DOHH2 (cell line): Measurements from ENCODE around the gene ASPDH.

Experiments
- H3F3A ChIP-seq: fragments of 200-600 bp; sonication (generic), shearing (Covaris generic); 2 replicates; pipeline ENCODE4 v1.6.0; 2016; ENCODE audit warnings: antibody characterized with exemption, mild to moderate bottlenecking; ENCODE audit not compliant: control insufficient read depth, insufficient read depth
- H3K27ac ChIP-seq: fragments of 200-600 bp; sonication (generic); 2 replicates; pipeline ENCODE4 v1.5.1; 2014; ENCODE audit warnings: low read depth, mild to moderate bottlenecking, low read length, moderate library complexity
- H3K27me3 ChIP-seq: fragments of 200-600 bp; sonication (generic); 2 replicates; pipeline ENCODE4 v1.6.1; 2014; ENCODE audit warnings: mild to moderate bottlenecking, low read length, mixed read lengths; ENCODE audit not compliant: control insufficient read depth
- H3K36me3 ChIP-seq: fragments of 200-600 bp; sonication (generic); 2 replicates; pipeline ENCODE4 v1.6.1; 2014; ENCODE audit warnings: mild to moderate bottlenecking, low read length, moderate library complexity, mixed read lengths; ENCODE audit not compliant: control insufficient read depth
- H3K4me1 ChIP-seq: fragments of 200-600 bp; sonication (generic); 2 replicates; pipeline ENCODE4 v1.6.1; 2014; ENCODE audit warnings: mild to moderate bottlenecking, low read length, mixed read lengths; ENCODE audit not compliant: control insufficient read depth
- H3K4me2 ChIP-seq: fragments of 200-600 bp; sonication (generic); 2 replicates; pipeline ENCODE4 v1.6.0; 2014; ENCODE audit warnings: mild to moderate bottlenecking, low read length, moderate library complexity
- H3K4me3 ChIP-seq: fragments of 200-600 bp; sonication (generic); 2 replicates; pipeline ENCODE4 v1.5.1; 2014; ENCODE audit warnings: mild to moderate bottlenecking, low read length, mixed read lengths
- H3K79me2 ChIP-seq: fragments of 200-600 bp; sonication (generic); 2 replicates; pipeline ENCODE4 v1.6.1; 2014; ENCODE audit warnings: mild to moderate bottlenecking, low read length, mixed read lengths; ENCODE audit not compliant: control insufficient read depth
- H3K9me2 ChIP-seq: fragments of 200-600 bp; sonication (generic); replicated peaks from 2 replicates; pipeline ENCODE4 v1.6.1; 2014; ENCODE audit warnings: mild to moderate bottlenecking, low read length, mixed read lengths; ENCODE audit not compliant: control insufficient read depth
- H3K9me3 ChIP-seq: fragments of 200-600 bp; sonication (generic); 2 replicates; pipeline ENCODE4 v1.6.1; 2014; ENCODE audit warnings: antibody characterized with exemption, low read length, mixed read lengths; ENCODE audit not compliant: control insufficient read depth, insufficient read depth
- H4K20me1 ChIP-seq: fragments of 200-600 bp; sonication (generic); 2 replicates; pipeline ENCODE4 v1.6.0; 2014; ENCODE audit warnings: low read depth, mild to moderate bottlenecking, antibody characterized with exemption, low read length, moderate library complexity; ENCODE audit not compliant: control insufficient read depth, insufficient read depth
- CTCF ChIP-seq: fragments of 200-600 bp; sonication (generic); IDR thresholded peaks from one replicate; pipeline ENCODE4 v1.5.1; 2014; ENCODE audit warnings: antibody characterized with exemption, mild to moderate bottlenecking, low read depth, low read length; ENCODE audit not compliant: poor library complexity, severe bottlenecking
- EZH2phosphoT487 ChIP-seq: fragments of 200-600 bp; sonication (generic); IDR thresholded peaks from 2 replicates; pipeline ENCODE4 v1.6.1; 2017; ENCODE audit warnings: borderline replicate concordance, mild to moderate bottlenecking, antibody characterized with exemption, low read length, moderate library complexity, mixed read lengths

ASPDH gene

GRCh38 chr19:50465986-50466705 is 47.6 kb downstream of the ASPDH start:
- H3K4me2 ChIP-seq, result no peak overlapping the region
- no peaks in the 10 kb centered on the region for H3K27me3 ChIP-seq
- H3K4me3 ChIP-seq, result no peak overlapping the region

GRCh38 chr19:50465000-50465399 is 48.7 kb downstream of the ASPDH start:
- no peak overlapping the region for H3K4me3 ChIP-seq
- H3K36me3 ChIP-seq, result peaks cover 23% of the 10 kb centered on the region
- H3K4me1 ChIP-seq, result peaks cover 16% of the 10 kb centered on the region
- no peaks in the 10 kb centered on the region for H3K9me3 ChIP-seq
- no peak overlapping the region for H3K27ac ChIP-seq
- H3K79me2 ChIP-seq, result no peaks in the 10 kb centered on the region
- H4K20me1 ChIP-seq, result no peaks in the 10 kb centered on the region
- H3K9me2 ChIP-seq, result no peaks in the 10 kb centered on the region
- H3K4me2 ChIP-seq, result no peak overlapping the region
- TF ChIP-seq CTCF (no peak), EZH2phosphoT487 (no peak)
- H3K27me3 ChIP-seq, result no peaks in the 10 kb centered on the region
- H3F3A ChIP-seq, result peaks cover 10% of the 10 kb centered on the region

More at GRCh38 chr19:50465986-50466705, 47.6 kb downstream of the ASPDH start:
- Histone ChIP-seq H3F3A (no peaks in the 10 kb centered on the region), H4K20me1 (no peaks in the 10 kb centered on the region), H3K4me1 (peaks cover 5% of the 10 kb centered on the region), H3K27ac (no peak overlapping the region), H3K36me3 (peaks cover 23% of the 10 kb centered on the region), H3K9me2 (no peaks in the 10 kb centered on the region), H3K9me3 (no peaks in the 10 kb centered on the region), H3K79me2 (no peaks in the 10 kb centered on the region)
- peak; percentile 30 for TF ChIP-seq CTCF
- no peak for TF ChIP-seq EZH2phosphoT487

GRCh38 chr19:50464348-50464747 is 49.4 kb downstream of the ASPDH start:
- H3K27ac ChIP-seq, result no peak overlapping the region
- H3K4me3 ChIP-seq, result no peak overlapping the region
- H3F3A ChIP-seq, result peaks cover 14% of the 10 kb centered on the region
- H3K9me2 ChIP-seq, result no peaks in the 10 kb centered on the region
- no peaks in the 10 kb centered on the region for H3K27me3 ChIP-seq
- no peaks in the 10 kb centered on the region for H3K79me2 ChIP-seq
- no peaks in the 10 kb centered on the region for H3K9me3 ChIP-seq
- no peaks in the 10 kb centered on the region for H4K20me1 ChIP-seq
- peaks cover 23% of the 10 kb centered on the region for H3K4me1 ChIP-seq
- peaks cover 23% of the 10 kb centered on the region for H3K36me3 ChIP-seq
- no peak overlapping the region for H3K4me2 ChIP-seq
- TF ChIP-seq EZH2phosphoT487 (no peak), CTCF (no peak)
